Activated CD4-positive, alpha-beta memory T cell treated with anti-CD3 and anti-CD28 coated beads for 36 hours (primary cell): Measurements from ENCODE around the gene HPX. TPM values are rescaled to one million over a fixed set of nuclear protein-coding genes. Genes with fewer than 3 reads are reported as not detected.

ENCODE experiments used
- CTCF ChIA-PET: fragments of 350-600 bp; sonication (Branson Sonifier 250); formaldehyde crosslinking; loops from one replicate; lab custom pipeline; 2021; ENCODE audit warnings: antibody characterized with exemption, inconsistent platforms; lab: Charles Lee
- POLR2A ChIA-PET: fragments of 350-600 bp; sonication (Branson Sonifier 250); formaldehyde crosslinking; loops from one replicate; lab custom pipeline; 2021; ENCODE audit warnings: antibody characterized with exemption; lab: Charles Lee
- DNase-seq: peaks from one replicate; pipeline ENCODE4 v3.0.0-alpha.2; 2020
- H3K27ac Mint-ChIP-seq: one replicate; pipeline ENCODE4 v1.8.0; 2021; ENCODE audit warnings: mixed read lengths
- H3K27me3 Mint-ChIP-seq: one replicate; pipeline ENCODE4 v1.8.0; 2021; ENCODE audit warnings: mixed read lengths
- H3K36me3 Mint-ChIP-seq: one replicate; pipeline ENCODE4 v1.8.0; 2021; ENCODE audit warnings: mixed read lengths
- H3K4me1 Mint-ChIP-seq: one replicate; pipeline ENCODE4 v1.8.0; 2021; ENCODE audit warnings: low read depth, mixed read lengths
- H3K4me3 Mint-ChIP-seq: one replicate; pipeline ENCODE4 v1.8.0; 2021; ENCODE audit warnings: mild to moderate bottlenecking, mixed read lengths
- H3K9me3 Mint-ChIP-seq: one replicate; pipeline ENCODE4 v1.8.0; 2021; ENCODE audit warnings: mixed read lengths
- intact Hi-C: fragments of 100-400 bp; cut with micrococcal nuclease; formaldehyde crosslinking; loops from one replicate; pipeline ENCODE4 v1.15.1; 2023
- total RNA-seq, 2 experiments: library from RNA; stranded (reverse); gene quantifications; one replicate each; pipeline ENCODE4 v1.2.3, GENCODE V29; 2021

Gene HPX
- total RNA-seq, 2 experiments from 2014 or later = 0.56 TPM; not detected in 1

- intact Hi-C loops = loop anchor here (2.0 to 10.0 kb wide), 3 partner anchors 63 to 267 kb away; partner anchors contain the start of genes ARFIP2, FHIP1B, MRPL17 and TIMM10B
- no peak for DNase-seq
- ChIA-PET CTCF (interaction anchor here (2.4 to 3.3 kb wide), 2 partner anchors 26 to 40 kb away, joined by 15 to 37 read pairs; no protein-coding TSS in a partner anchor), POLR2A (interaction anchor here (1.0 to 2.5 kb wide), 3 partner anchors 16 to 39 kb away, joined by 5 to 21 read pairs (median 6); partner anchors contain the start of gene SMPD1)
- Mint-ChIP-seq H3K27me3 (peaks cover 1% of the 10 kb centered on the region), H3K9me3 (no peaks in the 10 kb centered on the region), H3K4me3 (no peak overlapping the region), H3K27ac (no peak overlapping the region), H3K36me3 (no peaks in the 10 kb centered on the region), H3K4me1 (peaks cover 11% of the 10 kb centered on the region)
Observed at GRCh38 chr11:6417907-6418556, 22.8 kb downstream of the HPX start.

- DNase-seq = no peak
- intact Hi-C loops = loop anchor here (1.0 to 10.0 kb wide), 2 partner anchors 13 to 269 kb away; partner anchors contain the start of gene MRPL17
- Mint-ChIP-seq H3K4me3 (no peak overlapping the region), H3K27me3 (no peaks in the 10 kb centered on the region), H3K9me3 (no peaks in the 10 kb centered on the region), H3K4me1 (peaks cover 18% of the 10 kb centered on the region), H3K27ac (no peak overlapping the region), H3K36me3 (no peaks in the 10 kb centered on the region)
- CTCF ChIA-PET = interaction anchor here (1.3 to 1.4 kb wide), 2 partner anchors 13 to 37 kb away, joined by 3 to 6 read pairs; no protein-coding TSS in a partner anchor
- POLR2A ChIA-PET = interaction anchor here (3.4 kb wide), 1 partner anchor 25 kb away, joined by 18 read pairs; the partner anchor contains the start of gene SMPD1
Observed at GRCh38 chr11:6415797-6416196, 25.0 kb downstream of the HPX start.

GRCh38 chr11:6414874-6415328 is 25.9 kb downstream of the HPX start:
- Mint-ChIP-seq H3K4me3 (no peak overlapping the region), H3K27ac (no peak overlapping the region), H3K27me3 (no peaks in the 10 kb centered on the region), H3K4me1 (peaks cover 14% of the 10 kb centered on the region), H3K9me3 (no peaks in the 10 kb centered on the region), H3K36me3 (peaks cover 2% of the 10 kb centered on the region)
- intact Hi-C loops = loop anchor here (1.0 to 10.0 kb wide), 3 partner anchors 13 to 270 kb away; partner anchors contain the start of gene MRPL17
- peak; percentile 75 for DNase-seq
- POLR2A ChIA-PET = interaction anchor here (1.5 to 3.4 kb wide), 2 partner anchors 19 to 24 kb away, joined by 3 to 18 read pairs; partner anchors contain the start of gene SMPD1
- CTCF ChIA-PET = interaction anchor here (0.8 to 1.3 kb wide), 3 partner anchors 12 to 36 kb away, joined by 3 read pairs; no protein-coding TSS in a partner anchor

- Mint-ChIP-seq H3K36me3 (peaks cover 7% of the 10 kb centered on the region), H3K27me3 (no peaks in the 10 kb centered on the region), H3K4me3 (no peak overlapping the region), H3K27ac (no peak overlapping the region), H3K4me1 (peaks cover 15% of the 10 kb centered on the region), H3K9me3 (no peaks in the 10 kb centered on the region)
- ChIA-PET CTCF (interaction anchor here (0.6 to 1.5 kb wide), 8 partner anchors 11 to 269 kb away, joined by 3 to 12 read pairs (median 4); partner anchors contain the start of genes MRPL17 and SMPD1), POLR2A (interaction anchor here (1.0 to 3.4 kb wide), 5 partner anchors 9 to 60 kb away, joined by 3 to 18 read pairs (median 5); partner anchors contain the start of genes SMPD1 and TRIM3)
- intact Hi-C loops = loop anchor here (1.0 to 10.0 kb wide), 3 partner anchors 23 to 271 kb away; partner anchors contain the start of genes MRPL17 and SMPD1
- DNase-seq = peak; percentile 84
Observed at GRCh38 chr11:6413791-6414201, 27.0 kb downstream of the HPX start.

GRCh38 chr11:6411594-6412031 is 29.2 kb downstream of the HPX start:
- H3K4me1 Mint-ChIP-seq = peaks cover 28% of the 10 kb centered on the region
- intact Hi-C loops = loop anchor here (10.0 kb wide), 1 partner anchor 273 kb away; the partner anchor contains the start of gene MRPL17

GRCh38 chr11:6410695-6411430 is 29.9 kb downstream of the HPX start:
- DNase-seq = no peak
- Mint-ChIP-seq H3K4me3 (no peak overlapping the region), H3K27me3 (no peaks in the 10 kb centered on the region), H3K27ac (no peak overlapping the region), H3K36me3 (peaks cover 10% of the 10 kb centered on the region), H3K9me3 (no peaks in the 10 kb centered on the region), H3K4me1 (peaks cover 36% of the 10 kb centered on the region)
- ChIA-PET POLR2A (interaction anchor here (1.1 to 2.0 kb wide), 3 partner anchors 8 to 21 kb away, joined by 3 to 10 read pairs (median 4); partner anchors contain the start of genes APBB1 and SMPD1), CTCF (interaction anchor here (0.6 to 1.5 kb wide), 4 partner anchors 32 to 120 kb away, joined by 3 to 6 read pairs (median 3); no protein-coding TSS in a partner anchor)
- intact Hi-C loops = loop anchor here (10.0 kb wide), 1 partner anchor 274 kb away; the partner anchor contains the start of gene MRPL17

More at GRCh38 chr11:6411594-6412031, 29.2 kb downstream of the HPX start:
- peaks cover 10% of the 10 kb centered on the region for H3K36me3 Mint-ChIP-seq
- CTCF ChIA-PET = interaction anchor here (0.6 to 1.5 kb wide), 3 partner anchors 31 to 98 kb away, joined by 3 to 6 read pairs (median 3); no protein-coding TSS in a partner anchor
- no peak overlapping the region for H3K27ac Mint-ChIP-seq
- POLR2A ChIA-PET = interaction anchor here (0.6 to 2.0 kb wide), 4 partner anchors 8 to 116 kb away, joined by 3 to 10 read pairs (median 4); partner anchors contain the start of genes APBB1 and SMPD1
- no peaks in the 10 kb centered on the region for H3K27me3 Mint-ChIP-seq
- no peak overlapping the region for H3K4me3 Mint-ChIP-seq
- no peak for DNase-seq
- no peaks in the 10 kb centered on the region for H3K9me3 Mint-ChIP-seq

GRCh38 chr11:6406370-6406769 is 34.4 kb downstream of the HPX start:
- DNase-seq = no peak
- ChIA-PET POLR2A (interaction anchor here (0.5 kb wide), 1 partner anchor 30 kb away, joined by 3 read pairs; no protein-coding TSS in a partner anchor), CTCF (interaction anchor here (1.4 to 2.7 kb wide), 2 partner anchors 27 to 37 kb away, joined by 5 to 8 read pairs; no protein-coding TSS in a partner anchor)
- no peaks in the 10 kb centered on the region for H3K27me3 Mint-ChIP-seq
- H3K4me3 Mint-ChIP-seq = no peak overlapping the region
- intact Hi-C loops = no loop called here
- H3K36me3 Mint-ChIP-seq = peaks cover 10% of the 10 kb centered on the region
- H3K27ac Mint-ChIP-seq = peak overlapping the region; percentile 39
- H3K4me1 Mint-ChIP-seq = peaks cover 66% of the 10 kb centered on the region
- no peaks in the 10 kb centered on the region for H3K9me3 Mint-ChIP-seq

- Mint-ChIP-seq H3K27me3 (no peaks in the 10 kb centered on the region), H3K27ac (no peak overlapping the region), H3K4me3 (no peak overlapping the region), H3K36me3 (peaks cover 14% of the 10 kb centered on the region), H3K9me3 (no peaks in the 10 kb centered on the region), H3K4me1 (peaks cover 71% of the 10 kb centered on the region)
- POLR2A ChIA-PET = interaction anchor here (0.5 kb wide), 1 partner anchor 30 kb away, joined by 3 read pairs; no protein-coding TSS in a partner anchor
- DNase-seq = no peak
- CTCF ChIA-PET = interaction anchor here (1.5 to 2.7 kb wide), 2 partner anchors 27 to 38 kb away, joined by 8 read pairs; no protein-coding TSS in a partner anchor
- intact Hi-C loops = no loop called here
Observed at GRCh38 chr11:6405846-6406245, 34.9 kb downstream of the HPX start.

- DNase-seq = no peak
- POLR2A ChIA-PET = interaction anchor here (0.9 to 1.4 kb wide), 2 partner anchors 9 to 12 kb away, joined by 3 to 5 read pairs; no protein-coding TSS in a partner anchor
Observed at GRCh38 chr11:6405052-6405667, 35.6 kb downstream of the HPX start.

GRCh38 chr11:6404342-6405051 is 36.3 kb downstream of the HPX start:
- H3K27ac Mint-ChIP-seq = peak overlapping the region; percentile 23

More at GRCh38 chr11:6405052-6405667, 35.6 kb downstream of the HPX start:
- Mint-ChIP-seq H3K4me3 (no peak overlapping the region), H3K27me3 (no peaks in the 10 kb centered on the region), H3K27ac (no peak overlapping the region), H3K9me3 (no peaks in the 10 kb centered on the region), H3K4me1 (peaks cover 74% of the 10 kb centered on the region), H3K36me3 (peaks cover 18% of the 10 kb centered on the region)
- intact Hi-C loops = no loop called here
- CTCF ChIA-PET = interaction anchor here (0.8 to 2.7 kb wide), 3 partner anchors 12 to 39 kb away, joined by 3 to 8 read pairs (median 8); no protein-coding TSS in a partner anchor

More at GRCh38 chr11:6404342-6405051, 36.3 kb downstream of the HPX start:
- Mint-ChIP-seq H3K4me1 (peaks cover 74% of the 10 kb centered on the region), H3K9me3 (no peaks in the 10 kb centered on the region), H3K27me3 (no peaks in the 10 kb centered on the region), H3K4me3 (no peak overlapping the region), H3K36me3 (peaks cover 17% of the 10 kb centered on the region)
- intact Hi-C loops = no loop called here
- ChIA-PET CTCF (interaction anchor here (0.6 to 2.8 kb wide), 4 partner anchors 12 to 41 kb away, joined by 3 to 18 read pairs (median 6); no protein-coding TSS in a partner anchor), POLR2A (interaction anchor here (0.9 to 1.4 kb wide), 2 partner anchors 9 to 11 kb away, joined by 3 to 5 read pairs; no protein-coding TSS in a partner anchor)
- peak; percentile 56 for DNase-seq
